HG02571 (cell line): ENCODE measurements around the gene LY6G5C.

Experiments used
- ATAC-seq: cut with Tn5 transposase; IDR thresholded peaks from one replicate; pipeline ENCODE4 v1.9.1; 2021; ENCODE audit warnings: mild to moderate bottlenecking, moderate library complexity; ENCODE audit not compliant: unreplicated experiment

Gene LY6G5C

GRCh38 chr6:31663126-31663960 lies 17.5 kb downstream of the LY6G5C start:
- ATAC-seq, result no peak

- no peak for ATAC-seq
Measured at GRCh38 chr6:31662124-31662723, 18.6 kb downstream of the LY6G5C start.

- ATAC-seq, result no peak
Measured at GRCh38 chr6:31661262-31662123, 19.4 kb downstream of the LY6G5C start.

GRCh38 chr6:31660381-31661261 lies 20.2 kb downstream of the LY6G5C start, which contains the start of gene C6orf47:
Gene C6orf47 (minus strand): TSS chr6:31660778. CDS start chr6:31659947, 831 bp downstream.
- ATAC-seq, result peak; percentile 45

- ATAC-seq, result no peak
Measured at GRCh38 chr6:31659649-31660380, 21.1 kb downstream of the LY6G5C start.

GRCh38 chr6:31658983-31659648 lies 21.8 kb downstream of the LY6G5C start:
- no peak for ATAC-seq

- ATAC-seq, result no peak
Measured at GRCh38 chr6:31658158-31658688, 22.6 kb downstream of the LY6G5C start.

- no peak for ATAC-seq
Measured at GRCh38 chr6:31657406-31658157, 23.3 kb downstream of the LY6G5C start.

GRCh38 chr6:31655349-31656237 lies 25.3 kb downstream of the LY6G5C start, which contains the start of gene APOM:
Gene APOM (plus strand): TSS chr6:31655894. CDS start chr6:31655967, 73 bp downstream.
- no peak for ATAC-seq

- ATAC-seq, result no peak
Measured at GRCh38 chr6:31654574-31655348, 26.1 kb downstream of the LY6G5C start.

- ATAC-seq, result peak; percentile 53
Measured at GRCh38 chr6:31652925-31653724, 27.7 kb downstream of the LY6G5C start.

GRCh38 chr6:31651602-31652191 lies 29.2 kb downstream of the LY6G5C start:
- peak; percentile 19 for ATAC-seq

- no peak for ATAC-seq
Measured at GRCh38 chr6:31645325-31645724, 35.5 kb downstream of the LY6G5C start.

GRCh38 chr6:31643818-31644454 lies 36.9 kb downstream of the LY6G5C start:
- no peak for ATAC-seq
